Dermis microvascular lymphatic vessel endothelial cell (primary cell): Measurements from ENCODE around the gene TVP23A. TPM values are rescaled to one million over a fixed set of nuclear protein-coding genes. Genes with fewer than 3 reads are reported as not detected.
"Not testable (repeated sequence)": the region's sequence is repeated elsewhere in the genome, so short reads cannot be mapped to it uniquely, and the experiment has no call there.

Experiments
- DNase-seq, 2 donors: peaks; one replicate each; pipeline versions ENCODE4 v3.0.0 to v3.0.0-alpha.2; 2010; ENCODE audit warnings: low read depth in 2 of 2
- total RNA-seq: library from RNA; depleted of rRNA; stranded (reverse); fragments of >200 nt; gene quantifications from 2 replicates; pipeline ENCODE4 v1.2.1, GENCODE V29; 2014

The TVP23A gene
- total RNA-seq, 1 donor from 2014 or later: not detected

DNA sequence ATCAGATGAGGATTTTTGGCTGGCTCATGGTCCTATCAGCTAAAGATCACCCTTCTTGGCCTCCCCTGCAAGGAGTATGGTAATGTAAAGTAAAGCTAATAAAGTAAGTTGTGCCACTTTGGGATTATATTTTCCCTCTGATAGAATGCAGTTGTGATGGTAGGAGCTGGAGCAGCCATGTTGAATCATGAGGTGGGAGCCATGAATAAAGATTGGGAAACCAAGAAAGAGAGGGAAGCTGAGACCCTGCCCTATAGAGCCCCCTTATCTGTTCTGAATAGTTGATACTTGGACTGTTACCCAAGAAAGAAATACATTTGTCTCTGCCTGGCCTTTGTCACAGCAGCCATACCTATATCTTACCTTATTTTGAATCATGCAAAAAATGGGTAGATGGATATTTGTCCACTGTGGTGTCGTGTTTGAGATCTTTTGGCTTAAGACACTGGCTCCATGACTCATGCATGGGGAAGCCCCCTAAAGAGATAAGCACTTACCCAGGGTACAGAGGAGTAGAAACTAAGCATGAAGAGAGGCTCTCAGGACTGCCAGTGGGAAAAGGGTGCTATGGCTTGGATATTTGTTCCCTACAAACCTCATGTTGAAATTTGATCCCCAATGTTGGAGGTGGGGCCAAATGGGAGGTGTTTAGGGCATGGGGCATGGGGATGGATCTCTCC, 17.7 kb upstream of the TVP23A start:
- DNase-seq: no peak

DNA sequence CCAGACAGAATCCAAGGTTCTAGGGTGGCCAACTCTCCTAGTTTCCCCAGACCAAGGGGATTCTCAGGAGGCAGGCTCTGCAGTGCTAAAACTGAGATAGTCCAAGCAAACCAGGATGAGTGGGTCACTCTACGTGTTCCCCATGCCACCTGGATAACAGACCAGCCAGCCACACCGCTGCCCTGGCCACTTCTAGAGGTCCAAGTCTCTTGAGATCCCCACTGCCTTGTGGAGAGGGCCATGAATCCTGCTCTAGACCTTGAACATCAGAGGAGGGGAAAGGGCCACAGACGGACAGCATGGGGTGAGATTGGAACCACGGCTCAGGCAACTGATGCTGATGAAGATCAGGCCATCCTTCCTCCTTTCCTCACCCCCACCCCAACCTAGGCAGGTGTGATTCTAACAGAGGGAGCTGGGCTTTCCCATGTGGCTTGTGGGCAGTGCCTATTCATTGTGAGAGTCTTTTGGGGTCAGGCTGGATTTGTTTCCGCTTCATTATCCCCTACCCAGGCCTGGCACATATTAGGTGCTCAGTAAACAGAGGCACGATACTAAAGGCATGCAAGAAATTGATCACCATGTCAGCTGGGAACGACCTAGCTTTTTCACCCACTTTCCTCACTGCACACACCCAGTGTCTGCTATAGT, 16.8 kb upstream of the TVP23A start:
- DNase-seq: no peak

DNA sequence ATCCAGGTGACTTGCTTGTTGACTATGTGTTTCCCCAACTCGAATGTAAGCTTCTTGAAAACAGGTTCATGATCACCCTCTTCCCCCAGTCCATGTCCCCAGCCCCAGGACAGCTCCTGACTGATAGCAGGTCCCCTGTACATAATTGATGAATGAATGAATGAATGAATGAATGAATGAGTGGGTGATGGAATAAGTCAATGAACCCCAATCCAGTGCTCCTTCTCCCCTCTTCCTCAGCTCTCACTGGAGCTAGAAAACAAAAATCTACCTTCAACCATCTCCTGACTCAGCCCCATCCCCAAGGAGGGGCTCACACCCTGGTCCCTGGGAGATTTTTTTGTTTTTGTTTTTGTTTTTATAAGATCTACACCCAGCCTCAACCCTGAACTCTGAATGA, 16.2 kb upstream of the TVP23A start:
- no peak for DNase-seq

DNA sequence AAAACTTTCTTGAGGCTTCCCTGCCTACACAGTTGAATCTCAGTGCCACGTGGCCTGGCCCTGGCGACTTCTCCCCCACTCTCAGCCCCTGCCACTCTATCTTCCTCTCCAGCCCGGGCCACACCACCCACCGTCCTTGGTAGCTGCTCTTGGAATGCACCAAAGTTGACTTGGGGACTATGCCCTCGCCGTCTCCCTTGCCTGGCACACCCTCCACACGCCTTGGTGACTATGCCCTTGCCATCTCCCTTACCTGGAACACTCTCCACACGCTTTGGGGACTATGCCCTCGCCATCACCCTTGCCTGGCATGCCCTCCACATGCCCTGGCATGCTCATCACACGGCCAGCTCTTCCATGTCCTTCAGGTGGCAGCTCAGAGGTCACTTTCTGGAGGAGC, 15.5 kb upstream of the TVP23A start:
- no peak for DNase-seq

DNA sequence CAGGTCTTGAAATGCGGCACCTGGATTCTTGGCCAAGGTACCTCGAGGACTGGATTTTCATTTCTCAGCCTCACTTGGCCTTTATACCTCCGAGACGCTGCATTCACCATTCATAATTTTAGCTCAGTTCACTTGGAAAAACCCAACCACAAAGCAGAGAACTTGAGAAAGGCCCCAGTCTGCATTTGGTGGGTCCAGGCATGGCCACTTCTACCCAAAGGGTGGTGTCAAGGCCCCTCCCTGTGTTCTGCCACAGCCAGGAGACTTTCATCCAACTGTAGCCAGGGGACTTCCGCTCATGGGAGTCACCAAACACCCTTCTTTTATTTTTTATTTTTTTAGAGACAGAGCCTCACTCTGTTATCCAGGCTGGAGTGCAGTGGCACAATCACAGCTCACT, 14.7 kb upstream of the TVP23A start:
- no peak for DNase-seq

DNA sequence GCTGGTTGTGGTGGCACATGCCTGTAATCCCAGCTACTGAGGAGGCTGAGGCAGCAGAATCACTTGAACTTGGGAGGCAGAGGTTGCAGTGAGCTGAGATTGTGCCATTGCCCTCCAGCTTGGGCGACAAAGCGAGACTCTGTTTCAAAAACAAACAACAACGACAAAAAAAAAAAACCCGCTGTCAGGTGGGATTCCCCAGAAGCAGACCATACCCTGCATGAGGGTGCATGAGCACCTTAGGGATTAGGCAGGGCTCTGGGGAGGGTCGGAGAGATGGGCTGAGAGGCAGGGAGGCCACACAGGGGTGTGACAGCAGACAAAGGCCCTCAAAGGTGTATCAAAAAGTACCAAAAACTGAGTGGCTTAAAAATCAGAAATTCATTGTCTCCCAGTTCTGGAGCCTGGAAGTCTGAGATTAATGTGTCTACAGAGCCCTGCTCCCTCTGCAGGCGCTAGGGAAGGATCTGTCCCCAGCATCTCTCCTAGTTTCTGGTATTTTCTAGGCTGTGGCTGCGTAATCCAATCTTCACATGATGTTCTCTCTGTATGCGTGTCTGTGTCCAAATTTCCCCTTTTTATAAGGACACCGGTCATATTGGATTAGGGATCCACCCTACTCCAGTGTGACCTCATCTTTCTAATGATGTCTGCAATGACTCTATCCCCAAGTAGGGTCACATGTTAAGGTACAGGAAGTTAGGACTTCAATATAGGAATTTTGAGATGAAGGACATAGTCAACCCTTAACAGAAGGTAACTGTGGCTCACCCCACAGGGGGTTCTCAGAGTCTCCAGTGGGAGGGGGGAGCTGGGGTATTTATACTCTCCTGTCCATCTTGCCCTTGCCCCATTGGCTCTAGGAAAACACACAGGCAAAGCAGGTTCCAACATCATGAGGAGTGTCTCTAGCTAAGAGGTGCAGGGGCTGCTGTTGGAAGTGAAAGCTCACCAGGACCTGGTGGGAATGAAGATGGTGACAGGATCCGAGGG, 13.6 kb upstream of the TVP23A start:
- DNase-seq: no peak

DNA sequence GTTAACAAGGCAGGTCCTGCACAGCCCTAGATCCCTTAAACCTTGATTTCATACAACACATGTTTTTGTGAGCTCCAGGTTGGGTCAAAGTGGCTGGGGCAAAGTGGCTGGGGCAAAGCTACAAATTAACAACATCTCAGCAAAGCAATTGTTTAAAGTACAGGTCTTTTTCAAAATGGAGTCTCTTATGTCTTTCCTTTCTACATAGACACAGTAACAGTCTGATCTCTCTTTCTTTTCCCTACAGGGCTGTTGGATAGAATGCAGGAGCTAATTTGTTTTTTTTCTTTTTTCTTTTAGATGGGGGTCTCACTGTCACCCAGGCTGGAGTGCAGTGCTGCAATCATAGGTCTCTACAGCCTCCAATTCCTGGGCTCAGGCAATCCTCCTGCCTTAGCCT, 11.6 kb upstream of the TVP23A start:
- not testable (repeated sequence) for DNase-seq

DNA sequence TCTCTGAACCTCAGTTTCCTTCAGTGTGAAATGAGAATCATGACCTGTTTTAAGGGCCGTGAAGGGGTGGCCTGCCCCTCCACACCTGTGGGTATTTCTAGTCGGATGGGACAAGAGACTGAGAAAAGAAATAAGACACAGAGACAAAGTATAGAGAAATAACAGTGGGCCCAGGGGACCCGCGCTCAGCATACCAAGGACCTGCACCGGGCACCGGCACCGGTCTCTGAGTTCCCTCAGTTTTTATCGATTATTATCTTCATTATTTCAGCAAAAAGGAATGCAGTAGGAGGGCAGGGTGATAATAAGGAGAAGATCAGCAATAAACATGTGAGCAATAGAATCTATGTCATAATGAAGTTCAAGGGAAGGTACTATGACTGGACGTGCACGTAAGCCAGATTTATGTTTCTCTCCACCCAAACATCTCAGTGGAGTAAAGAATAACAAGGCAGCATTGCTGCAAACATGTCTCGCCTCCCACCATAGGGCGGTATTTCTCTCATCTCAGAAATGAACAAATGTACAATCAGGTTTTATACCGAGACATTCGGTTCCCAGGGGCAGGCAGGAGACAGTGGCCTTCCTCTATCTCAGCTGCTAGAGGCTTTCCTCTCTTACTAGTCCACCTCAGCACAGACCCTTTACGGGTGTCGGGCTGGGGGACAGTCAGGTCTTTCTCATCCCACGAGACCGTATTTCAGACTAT, 10.9 kb upstream of the TVP23A start:
- not testable (repeated sequence) for DNase-seq

DNA sequence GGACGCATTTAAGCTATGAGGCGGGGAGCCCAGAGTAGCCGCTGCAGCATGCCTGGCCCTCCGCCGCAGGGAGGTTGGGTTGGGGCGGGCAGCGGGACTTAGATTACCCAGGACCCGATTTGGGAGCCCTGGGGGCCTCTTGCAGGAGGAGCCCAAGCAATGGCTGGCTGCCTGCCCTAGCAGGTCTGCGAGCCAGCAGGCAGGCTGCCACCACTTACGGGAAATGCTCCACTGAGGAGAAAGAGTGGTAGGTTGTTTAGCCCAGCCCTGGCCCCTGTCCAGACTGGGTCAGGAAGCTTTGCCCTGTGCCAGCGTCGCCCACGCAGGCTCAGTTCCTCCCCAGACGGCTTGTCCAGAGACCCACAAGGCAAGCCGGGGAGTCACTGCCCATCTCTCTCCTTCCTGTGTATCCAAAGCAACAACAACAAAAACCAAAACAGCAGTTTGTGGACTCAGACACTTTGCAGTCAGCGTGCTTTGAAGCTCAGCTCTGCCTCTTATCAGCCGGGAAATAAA, 10.3 kb upstream of the TVP23A start:
- peak; percentile 48 to 84 for DNase-seq

DNA sequence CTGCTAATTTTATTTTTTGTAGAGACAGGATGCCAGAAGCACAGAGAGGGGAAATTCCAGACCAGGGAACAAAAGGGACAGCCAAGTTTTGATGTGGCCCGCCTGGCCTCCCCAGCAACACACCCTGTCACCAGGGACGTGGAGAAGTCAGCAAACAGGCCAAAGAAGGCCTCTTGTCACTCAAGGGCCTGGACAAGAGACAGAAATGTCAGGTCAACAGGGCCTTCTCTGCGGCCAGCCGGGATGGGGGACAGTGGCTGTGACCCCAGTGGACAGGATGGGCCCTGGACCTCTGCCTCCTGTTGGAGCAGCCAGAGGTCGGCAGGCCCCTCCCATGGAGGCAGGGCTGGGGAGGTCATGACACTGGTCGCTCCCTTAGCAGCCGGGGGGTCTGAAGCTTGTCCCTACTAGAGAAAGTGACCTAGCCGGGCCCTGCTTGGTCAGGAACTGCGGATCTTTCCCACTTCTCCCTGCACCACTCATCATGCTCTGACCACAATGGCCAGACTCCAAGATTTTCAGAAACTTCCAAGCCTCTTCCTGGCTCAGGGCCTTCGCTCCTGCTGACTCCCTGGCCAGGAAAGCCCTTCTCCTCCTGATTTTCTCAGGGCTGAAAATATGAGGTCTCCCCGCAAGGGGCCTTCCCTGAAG, 9.2 kb upstream of the TVP23A start:
- DNase-seq: peak; percentile 40 to 47

DNA sequence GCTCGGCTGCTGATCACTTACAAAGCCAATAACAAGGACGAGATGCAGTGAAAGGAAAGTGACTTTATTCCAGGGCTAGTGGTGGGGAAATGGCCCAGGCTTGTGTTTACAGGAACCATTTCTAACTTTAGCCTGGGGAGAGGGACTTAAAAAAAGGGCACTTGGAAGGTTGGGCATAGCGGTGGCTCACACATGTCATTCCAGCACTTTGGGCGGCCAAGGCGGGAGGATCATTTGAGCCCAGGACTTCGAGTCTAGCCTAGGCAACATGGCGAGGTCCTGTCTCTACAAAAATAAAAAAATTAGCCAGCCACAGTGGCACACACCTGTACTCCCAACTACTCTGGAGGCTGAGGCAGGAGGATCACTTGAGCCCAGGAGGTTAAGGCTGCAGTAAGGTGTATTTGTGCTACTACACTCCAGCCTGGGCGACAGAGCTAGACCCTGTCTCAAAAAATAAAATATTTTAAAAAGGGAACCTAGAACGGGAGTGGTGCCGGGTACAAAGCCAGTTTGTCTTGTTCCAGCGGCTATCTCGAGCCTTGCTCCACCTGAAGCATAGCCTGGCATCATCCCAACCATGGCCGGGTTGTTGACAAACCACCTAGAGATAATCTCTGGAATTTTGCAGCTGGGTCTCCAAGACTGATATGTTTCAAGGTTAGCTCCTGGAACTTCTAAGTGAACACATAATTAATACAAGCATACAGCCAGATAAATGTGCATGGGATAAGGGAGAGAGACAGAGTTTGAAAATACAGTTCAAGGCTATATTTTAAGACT, 5.7 kb upstream of the TVP23A start:
- no peak for DNase-seq

DNA sequence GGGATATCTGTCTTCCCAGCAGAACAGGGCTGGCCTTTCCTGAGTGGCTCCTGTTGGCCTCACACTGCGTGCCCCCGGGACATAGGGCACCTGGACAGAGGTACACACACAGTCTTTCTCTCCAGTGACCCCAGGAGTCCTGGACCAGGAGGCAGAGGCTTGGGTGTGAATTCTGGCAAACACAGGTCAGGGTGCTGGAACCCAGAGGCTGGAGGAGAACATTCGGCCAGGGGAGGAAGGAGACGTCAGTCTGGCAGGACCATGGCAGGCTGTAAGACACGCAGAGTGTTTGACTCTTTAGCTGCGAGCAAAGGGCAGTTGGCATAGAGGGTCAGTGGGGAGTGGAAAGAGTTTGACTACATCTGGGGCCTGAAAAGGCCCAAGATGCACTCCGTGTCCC, 4.1 kb upstream of the TVP23A start:
- no peak for DNase-seq

DNA sequence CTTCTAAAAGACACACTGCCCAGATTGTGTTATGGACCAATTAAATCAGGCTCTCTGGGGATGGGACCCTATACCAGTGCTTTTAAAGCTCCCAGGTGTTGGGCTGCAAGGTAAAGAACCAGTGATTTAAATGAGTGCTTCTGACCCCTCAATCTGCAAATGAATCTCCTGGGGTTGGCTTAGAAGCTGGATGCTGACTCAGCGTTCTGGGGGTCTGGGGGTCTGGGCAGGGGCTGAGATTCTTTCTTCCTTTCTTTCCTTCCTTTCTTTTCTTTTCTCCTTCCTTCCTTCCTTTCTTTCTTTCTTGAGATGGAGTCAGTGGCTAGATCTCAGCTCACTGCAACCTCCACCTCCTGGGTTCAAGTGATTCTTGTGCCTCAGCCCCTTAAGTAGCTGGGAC, 2.0 kb upstream of the TVP23A start:
- DNase-seq: no peak

DNA sequence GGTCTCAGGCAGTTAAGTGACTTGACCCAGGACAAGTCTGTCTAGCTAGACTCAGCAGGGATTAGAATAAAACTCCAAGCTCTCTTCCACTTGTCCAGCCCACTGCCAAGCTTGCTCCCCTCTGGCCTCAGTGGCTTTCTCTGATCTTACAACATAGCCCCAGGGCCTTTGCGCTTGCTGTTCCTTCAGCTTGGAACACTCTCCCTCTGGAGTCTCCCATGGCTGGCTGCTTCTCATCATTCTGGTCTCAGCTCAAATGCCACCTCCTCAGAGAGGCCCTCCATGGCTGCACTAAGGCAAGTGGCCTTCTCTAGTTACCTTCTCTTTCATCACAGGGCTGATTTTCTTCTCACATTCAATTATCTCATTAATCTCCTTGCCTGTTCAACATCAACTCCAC, 1.1 kb downstream of the TVP23A start:
- no peak for DNase-seq

DNA sequence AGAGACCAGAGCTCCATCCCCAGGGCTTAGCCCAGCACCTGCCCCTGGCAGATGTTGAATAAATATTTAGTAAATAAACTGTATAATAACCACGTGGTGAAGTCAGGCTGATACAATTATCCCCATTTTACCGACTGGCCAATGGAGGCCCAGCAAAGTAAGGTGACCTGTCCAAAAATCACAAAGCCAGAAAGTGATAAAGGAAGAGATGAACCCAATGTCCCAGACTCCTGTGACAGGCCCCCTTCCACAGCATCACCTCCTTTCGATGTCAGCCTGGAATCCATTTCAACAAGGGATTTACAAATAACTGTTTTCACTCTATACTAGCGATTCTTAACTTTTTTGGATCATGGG, 5.5 kb downstream of the TVP23A start:
- no peak for DNase-seq

DNA sequence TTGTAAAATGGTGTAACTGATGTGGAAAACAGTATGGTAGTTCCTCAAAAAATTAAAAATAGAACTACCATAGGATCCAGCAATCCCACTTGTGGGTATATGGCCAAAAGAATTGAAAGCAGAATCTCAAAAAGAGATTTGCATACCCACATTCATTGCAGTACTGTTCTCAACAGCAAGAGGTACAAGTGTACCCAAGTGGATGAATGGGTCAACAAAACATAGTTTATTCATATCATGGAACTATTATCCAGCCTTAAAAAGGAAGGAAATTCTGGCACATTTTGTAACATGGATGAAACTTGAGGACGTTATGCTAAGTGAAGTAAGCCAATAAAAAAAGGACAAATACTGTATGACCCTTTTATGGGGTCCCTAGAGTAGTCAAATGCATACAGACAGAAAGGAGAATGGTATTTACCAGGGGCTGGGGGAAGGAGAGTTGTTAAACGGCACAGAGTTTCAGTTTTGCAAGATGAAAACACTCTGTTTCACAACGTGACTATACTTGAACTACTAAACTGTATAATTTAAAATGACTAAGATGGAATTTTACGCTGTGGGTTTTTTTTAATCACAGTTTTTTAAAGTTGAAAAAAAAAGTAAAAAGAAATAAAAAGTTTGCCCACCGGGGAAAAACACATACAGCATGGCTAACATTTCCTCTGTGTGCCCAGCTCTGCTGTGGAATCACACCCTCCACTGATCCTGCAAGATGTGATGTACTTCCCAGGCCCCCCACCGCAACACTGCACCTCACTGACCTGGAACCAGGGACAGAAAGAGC, 6.1 kb downstream of the TVP23A start:
- DNase-seq: no peak

DNA sequence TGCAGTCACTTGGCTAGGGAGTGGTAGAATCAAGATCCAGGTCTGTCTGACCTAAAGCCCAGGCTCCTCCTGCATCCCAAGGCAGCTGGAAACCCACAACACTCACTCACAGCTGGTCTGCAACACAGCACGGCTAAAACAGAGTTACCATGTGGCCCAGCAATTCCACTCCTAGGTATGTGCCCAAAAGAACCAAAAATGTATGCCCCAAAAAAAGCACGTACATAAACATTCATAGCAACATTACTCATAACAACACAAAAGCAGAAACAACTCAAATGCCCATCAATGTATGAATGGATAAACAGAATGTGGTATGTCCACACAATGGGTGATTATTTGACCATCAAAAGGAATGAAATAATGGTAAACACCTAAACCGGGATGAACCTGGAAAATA, 8.9 kb downstream of the TVP23A start:
- DNase-seq: no peak

DNA sequence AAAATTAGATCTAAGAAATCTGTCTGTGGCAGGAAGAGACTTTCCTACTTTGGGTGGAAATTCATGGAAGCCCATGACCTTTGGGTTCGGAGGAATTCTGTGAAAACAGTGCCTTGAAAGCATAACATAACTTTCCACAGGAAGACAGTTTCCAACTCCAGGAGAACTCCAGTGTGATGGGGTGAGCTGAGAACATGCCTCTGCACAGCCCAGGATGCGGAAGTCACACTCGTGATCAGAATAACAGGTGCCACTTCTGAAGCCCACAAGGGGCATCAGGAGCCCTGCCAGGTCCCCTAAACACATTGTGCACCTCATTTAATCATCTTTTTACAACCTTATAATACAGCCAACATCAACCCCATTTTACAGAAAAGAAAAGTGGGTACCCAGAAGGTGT, 9.7 kb downstream of the TVP23A start:
- no peak for DNase-seq

DNA sequence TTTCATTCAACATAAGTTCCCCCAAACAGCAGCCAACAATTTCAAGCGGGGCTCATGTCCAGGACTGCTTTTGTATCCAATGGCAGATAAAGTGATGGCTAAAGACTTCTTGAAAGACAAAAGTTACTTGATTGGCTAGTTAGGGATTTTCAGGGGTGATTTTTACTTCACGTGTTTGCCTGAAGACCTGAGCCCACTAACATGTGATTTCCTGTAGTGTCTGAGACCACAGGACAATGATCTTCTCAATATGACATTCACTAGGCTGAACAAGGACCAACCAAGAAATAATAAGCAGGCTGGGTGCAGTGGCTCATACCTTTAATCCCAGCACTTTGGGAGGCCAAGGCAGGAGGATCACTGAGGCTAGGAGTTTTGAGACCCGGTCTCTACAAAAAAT, 10.4 kb downstream of the TVP23A start:
- DNase-seq: no peak
